ENCODE results near the gene DHODH. TPM values are rescaled to one million over a fixed set of nuclear protein-coding genes. Genes with fewer than 3 reads are reported as not detected.
A peak's percentile ranks its signal among the peaks of the same experiment; 100 is the strongest.

Gene DHODH
- total and polyA plus RNA-seq, 2 of the 13 experiments (the other 11 are each of a cell fraction or from before 2014, with no cell fraction given): 10.7 to 16.4 TPM

DNA sequence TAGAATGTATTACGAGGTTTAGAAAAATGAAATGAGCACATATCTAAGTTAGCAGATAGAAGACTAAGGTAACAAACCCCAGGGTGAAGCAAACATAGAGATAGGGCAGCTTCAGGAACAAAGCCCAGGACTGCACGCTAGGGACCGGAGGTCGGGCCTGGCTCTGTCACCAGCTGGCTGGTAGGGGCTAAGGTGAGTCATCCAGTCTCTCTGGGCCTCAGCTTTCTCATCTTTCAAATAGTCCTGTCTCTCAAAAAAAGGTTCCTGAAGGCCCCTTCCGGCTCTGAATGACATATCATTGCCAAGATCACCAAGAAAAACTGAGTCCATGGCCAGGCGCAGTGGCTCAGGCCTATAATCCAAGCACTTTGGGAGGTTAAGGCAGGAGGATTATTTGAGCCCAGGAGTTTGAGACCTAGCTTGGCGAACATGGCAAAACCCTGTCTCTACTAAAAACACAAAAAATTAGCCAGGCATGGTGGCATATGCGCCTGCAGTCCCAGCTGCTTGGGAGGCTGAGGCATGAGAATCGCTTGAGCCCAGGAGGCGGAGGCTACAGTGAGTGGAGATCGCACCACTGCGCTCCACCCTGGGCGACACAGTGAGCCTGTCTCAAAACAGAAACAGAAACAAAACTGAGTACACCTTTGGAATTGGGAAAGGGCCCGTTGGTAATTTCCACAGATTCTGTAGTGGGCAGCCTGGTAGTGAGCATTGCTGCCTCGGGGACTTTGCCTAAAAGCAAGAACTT, 34.3 kb upstream of the DHODH start (continued):
- TF ChIP-seq, protein P1, sequence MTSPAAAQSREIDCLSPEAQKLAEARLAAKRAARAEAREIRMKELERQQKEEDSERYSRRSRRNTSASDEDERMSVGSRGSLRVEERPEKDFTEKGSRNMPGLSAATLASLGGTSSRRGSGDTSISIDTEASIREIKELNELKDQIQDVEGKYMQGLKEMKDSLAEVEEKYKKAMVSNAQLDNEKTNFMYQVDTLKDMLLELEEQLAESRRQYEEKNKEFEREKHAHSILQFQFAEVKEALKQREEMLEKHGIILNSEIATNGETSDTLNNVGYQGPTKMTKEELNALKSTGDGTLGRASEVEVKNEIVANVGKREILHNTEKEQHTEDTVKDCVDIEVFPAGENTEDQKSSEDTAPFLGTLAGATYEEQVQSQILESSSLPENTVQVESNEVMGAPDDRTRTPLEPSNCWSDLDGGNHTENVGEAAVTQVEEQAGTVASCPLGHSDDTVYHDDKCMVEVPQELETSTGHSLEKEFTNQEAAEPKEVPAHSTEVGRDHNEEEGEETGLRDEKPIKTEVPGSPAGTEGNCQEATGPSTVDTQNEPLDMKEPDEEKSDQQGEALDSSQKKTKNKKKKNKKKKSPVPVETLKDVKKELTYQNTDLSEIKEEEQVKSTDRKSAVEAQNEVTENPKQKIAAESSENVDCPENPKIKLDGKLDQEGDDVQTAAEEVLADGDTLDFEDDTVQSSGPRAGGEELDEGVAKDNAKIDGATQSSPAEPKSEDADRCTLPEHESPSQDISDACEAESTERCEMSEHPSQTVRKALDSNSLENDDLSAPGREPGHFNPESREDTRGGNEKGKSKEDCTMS (CRISPR knock-in tag; conservative IDR thresholded peaks at IDR 0.05): no peak
- TF ChIP-seq NFRKB (IDR thresholded peaks at IDR 0.05) (no peak), ZNF354B (CRISPR knock-in tag; IDR thresholded peaks at IDR 0.05) (no peak), ZNF891 (CRISPR knock-in tag; IDR thresholded peaks at IDR 0.05) (no peak), RARA (CRISPR knock-in tag; IDR thresholded peaks at IDR 0.05) (0 out of 2 replicates have a peak, but pooled peaks have one; percentile 9), POGZ (CRISPR knock-in tag; IDR thresholded peaks at IDR 0.05) (0 out of 2 replicates have a peak, but pooled peaks have one; percentile 11), HOXA5 (CRISPR knock-in tag; IDR thresholded peaks at IDR 0.05) (no peak)
- TF ChIP-seq, protein P2, sequence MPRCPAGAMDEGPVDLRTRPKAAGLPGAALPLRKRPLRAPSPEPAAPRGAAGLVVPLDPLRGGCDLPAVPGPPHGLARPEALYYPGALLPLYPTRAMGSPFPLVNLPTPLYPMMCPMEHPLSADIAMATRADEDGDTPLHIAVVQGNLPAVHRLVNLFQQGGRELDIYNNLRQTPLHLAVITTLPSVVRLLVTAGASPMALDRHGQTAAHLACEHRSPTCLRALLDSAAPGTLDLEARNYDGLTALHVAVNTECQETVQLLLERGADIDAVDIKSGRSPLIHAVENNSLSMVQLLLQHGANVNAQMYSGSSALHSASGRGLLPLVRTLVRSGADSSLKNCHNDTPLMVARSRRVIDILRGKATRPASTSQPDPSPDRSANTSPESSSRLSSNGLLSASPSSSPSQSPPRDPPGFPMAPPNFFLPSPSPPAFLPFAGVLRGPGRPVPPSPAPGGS (CRISPR knock-in tag; IDR thresholded peaks at IDR 0.05): no peak
- TF ChIP-seq, protein P3, sequence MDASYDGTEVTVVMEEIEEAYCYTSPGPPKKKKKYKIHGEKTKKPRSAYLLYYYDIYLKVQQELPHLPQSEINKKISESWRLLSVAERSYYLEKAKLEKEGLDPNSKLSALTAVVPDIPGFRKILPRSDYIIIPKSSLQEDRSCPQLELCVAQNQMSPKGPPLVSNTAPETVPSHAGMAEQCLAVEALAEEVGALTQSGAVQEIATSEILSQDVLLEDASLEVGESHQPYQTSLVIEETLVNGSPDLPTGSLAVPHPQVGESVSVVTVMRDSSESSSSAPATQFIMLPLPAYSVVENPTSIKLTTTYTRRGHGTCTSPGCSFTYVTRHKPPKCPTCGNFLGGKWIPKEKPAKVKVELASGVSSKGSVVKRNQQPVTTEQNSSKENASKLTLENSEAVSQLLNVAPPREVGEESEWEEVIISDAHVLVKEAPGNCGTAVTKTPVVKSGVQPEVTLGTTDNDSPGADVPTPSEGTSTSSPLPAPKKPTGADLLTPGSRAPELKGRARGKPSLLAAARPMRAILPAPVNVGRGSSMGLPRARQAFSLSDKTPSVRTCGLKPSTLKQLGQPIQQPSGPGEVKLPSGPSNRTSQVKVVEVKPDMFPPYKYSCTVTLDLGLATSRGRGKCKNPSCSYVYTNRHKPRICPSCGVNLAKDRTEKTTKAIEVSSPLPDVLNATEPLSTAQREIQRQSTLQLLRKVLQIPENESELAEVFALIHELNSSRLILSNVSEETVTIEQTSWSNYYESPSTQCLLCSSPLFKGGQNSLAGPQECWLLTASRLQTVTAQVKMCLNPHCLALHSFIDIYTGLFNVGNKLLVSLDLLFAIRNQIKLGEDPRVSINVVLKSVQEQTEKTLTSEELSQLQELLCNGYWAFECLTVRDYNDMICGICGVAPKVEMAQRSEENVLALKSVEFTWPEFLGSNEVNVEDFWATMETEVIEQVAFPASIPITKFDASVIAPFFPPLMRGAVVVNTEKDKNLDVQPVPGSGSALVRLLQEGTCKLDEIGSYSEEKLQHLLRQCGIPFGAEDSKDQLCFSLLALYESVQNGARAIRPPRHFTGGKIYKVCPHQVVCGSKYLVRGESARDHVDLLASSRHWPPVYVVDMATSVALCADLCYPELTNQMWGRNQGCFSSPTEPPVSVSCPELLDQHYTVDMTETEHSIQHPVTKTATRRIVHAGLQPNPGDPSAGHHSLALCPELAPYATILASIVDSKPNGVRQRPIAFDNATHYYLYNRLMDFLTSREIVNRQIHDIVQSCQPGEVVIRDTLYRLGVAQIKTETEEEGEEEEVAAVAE (CRISPR knock-in tag; IDR thresholded peaks at IDR 0.05; ENCODE audit: borderline replicate concordance): no peak
- TF ChIP-seq, protein P4, sequence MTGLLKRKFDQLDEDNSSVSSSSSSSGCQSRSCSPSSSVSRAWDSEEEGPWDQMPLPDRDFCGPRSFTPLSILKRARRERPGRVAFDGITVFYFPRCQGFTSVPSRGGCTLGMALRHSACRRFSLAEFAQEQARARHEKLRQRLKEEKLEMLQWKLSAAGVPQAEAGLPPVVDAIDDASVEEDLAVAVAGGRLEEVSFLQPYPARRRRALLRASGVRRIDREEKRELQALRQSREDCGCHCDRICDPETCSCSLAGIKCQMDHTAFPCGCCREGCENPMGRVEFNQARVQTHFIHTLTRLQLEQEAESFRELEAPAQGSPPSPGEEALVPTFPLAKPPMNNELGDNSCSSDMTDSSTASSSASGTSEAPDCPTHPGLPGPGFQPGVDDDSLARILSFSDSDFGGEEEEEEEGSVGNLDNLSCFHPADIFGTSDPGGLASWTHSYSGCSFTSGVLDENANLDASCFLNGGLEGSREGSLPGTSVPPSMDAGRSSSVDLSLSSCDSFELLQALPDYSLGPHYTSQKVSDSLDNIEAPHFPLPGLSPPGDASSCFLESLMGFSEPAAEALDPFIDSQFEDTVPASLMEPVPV (CRISPR knock-in tag; IDR thresholded peaks at IDR 0.05): peak; percentile 62; the same call in 1 of the 2 replicates
- TF ChIP-seq, protein P5, sequence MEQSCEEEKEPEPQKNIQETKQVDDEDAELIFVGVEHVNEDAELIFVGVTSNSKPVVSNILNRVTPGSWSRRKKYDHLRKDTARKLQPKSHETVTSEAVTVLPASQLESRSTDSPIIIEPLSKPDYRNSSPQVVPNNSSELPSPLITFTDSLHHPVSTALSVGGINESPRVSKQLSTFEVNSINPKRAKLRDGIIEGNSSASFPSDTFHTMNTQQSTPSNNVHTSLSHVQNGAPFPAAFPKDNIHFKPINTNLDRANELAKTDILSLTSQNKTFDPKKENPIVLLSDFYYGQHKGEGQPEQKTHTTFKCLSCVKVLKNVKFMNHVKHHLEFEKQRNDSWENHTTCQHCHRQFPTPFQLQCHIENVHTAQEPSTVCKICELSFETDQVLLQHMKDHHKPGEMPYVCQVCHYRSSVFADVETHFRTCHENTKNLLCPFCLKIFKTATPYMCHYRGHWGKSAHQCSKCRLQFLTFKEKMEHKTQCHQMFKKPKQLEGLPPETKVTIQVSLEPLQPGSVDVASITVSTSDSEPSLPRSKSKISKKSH (CRISPR knock-in tag; IDR thresholded peaks at IDR 0.05; ENCODE audit: borderline replicate concordance): no peak
